ENCODE results near the gene SFXN1. TPM values are rescaled to one million over a fixed set of nuclear protein-coding genes. Genes with fewer than 3 reads are reported as not detected.

The SFXN1 gene
- total and polyA plus RNA-seq, 9 of the 15 experiments (the other 6 are each of a cell fraction or from before 2014, with no cell fraction given), result 31.8 to 261 (median 113) TPM

- CTCF ChIA-PET (ENCODE audit: low intra/inter-chr PET ratio), result no interaction called here
- Histone ChIP-seq H4K20me1 (replicated peaks; ENCODE audit: control insufficient read depth, insufficient read depth, low read length) (peaks cover 47% of the 10 kb centered on the region), H3K27ac (ENCODE audit: extremely low read depth, low read depth, low read length) (no peak overlapping the region), H3K36me3 (ENCODE audit: control insufficient read depth, insufficient read depth, low read length) (peaks cover 93% of the 10 kb centered on the region), H3K9me3 (replicated peaks; ENCODE audit: control insufficient read depth, insufficient read depth, low read depth, low read length) (no peaks in the 10 kb centered on the region), H3K27me3 (ENCODE audit: control insufficient read depth in 2 of 2, insufficient read depth in 2 of 2, low read length in 2 of 2) (no peaks in the 10 kb centered on the region), H3K4me1 (replicated peaks in 1 of 2; ENCODE audit: control insufficient read depth in 2 of 2, insufficient read depth in 2 of 2, low read length in 2 of 2) (peaks cover 0 to 4% of the 10 kb centered on the region in 2 experiments; a peak in 2 of 5 replicates), H3K4me3 (no peak overlapping the region), H3K4me2 (ENCODE audit: insufficient read depth, low read length) (no peak overlapping the region), H3K9ac (ENCODE audit: insufficient read depth in 1 of 2, low read depth in 2 of 2, low read length in 2 of 2) (peak overlapping the region in 1 of 2 experiments; percentile 72; a peak in 1 of 4 replicates), H3K9me1 (ENCODE audit: control insufficient read depth, insufficient read depth, low read length) (no peaks in the 10 kb centered on the region), H3K79me2 (ENCODE audit: control insufficient read depth, insufficient read depth, low read length) (peaks cover 94% of the 10 kb centered on the region), H2AFZ (ENCODE audit: low read depth, low read length) (no peak overlapping the region)
- WGBS (ENCODE audit: insufficient coverage, low coverage, missing lambda C conversion rate), result 42% methylated on average over 6 of the region's 6 CpGs
- in situ Hi-C loops (cut with MboI), result no loop called here
- FAIRE-seq (no peak), ATAC-seq (peak; percentile 26; the same call in 1 of the 3 replicates), DNase-seq (ENCODE audit: extremely low read depth in 1 of 4, low spot score in 3 of 4) (no peak)
- intact Hi-C loops (cut with micrococcal nuclease), result no loop called here
- BruUV-seq (replicated peaks), result no TSS peak
- POLR2A ChIA-PET, result interaction anchor here (0.6 to 4.1 kb wide), 4 partner anchors 10 to 99 kb away, joined by 3 to 24 read pairs (median 3); partner anchors contain the start of genes DRD1 and SFXN1
- no peak for TF ChIP-seq ZNF121 (CRISPR knock-in tag; conservative IDR thresholded peaks at IDR 0.05)
- no peak for TF ChIP-seq VEZF1 (CRISPR knock-in tag; IDR thresholded peaks at IDR 0.05)
- TF ChIP-seq IRF1 (CRISPR knock-in tag; IDR thresholded peaks at IDR 0.05; ENCODE audit: borderline replicate concordance), result no peak
- TF ChIP-seq MEIS2 (IDR thresholded peaks at IDR 0.05; ENCODE audit: partially characterized antibody), result peak; percentile 62
- TF ChIP-seq ESRRA (IDR thresholded peaks at IDR 0.05; ENCODE audit: borderline replicate concordance, low read depth), result peak; percentile 58
- no peak for TF ChIP-seq SFPQ (IDR thresholded peaks at IDR 0.05; ENCODE audit: low read depth, low read length)
- no peak for TF ChIP-seq HBP1 (CRISPR knock-in tag; IDR thresholded peaks at IDR 0.05)
Observed at GRCh38 chr5:175489693-175490443, 11.5 kb downstream of the SFXN1 start.

Data from K562 (cell line).